Heart left ventricle (tissue), 16 donors: ENCODE data around the gene RIMS1. TPM values are rescaled to one million over a fixed set of nuclear protein-coding genes. Genes with fewer than 3 reads are reported as not detected.

Experiments
- ATAC-seq, 4 donors: fragments of 200-7000 bp; cut with Tn5 transposase; one replicate each; pipeline ENCODE4 v1.9.1; 2020 to 2022; ENCODE audit warnings: moderate library complexity in 4 of 4, mild to moderate bottlenecking in 3 of 4, moderate number of reproducible peaks in 1 of 4
- DNase-seq, 5 donors: peaks; one replicate each; pipeline ENCODE4 v3.0.0-alpha.2; 2020
- H3K27ac ChIP-seq, 12 donors: fragments of 200-600 bp; sonication (generic) in 4 of 12; one replicate each; pipeline versions ENCODE4 v1.5.0 to v1.8.0; 2016 to 2022; ENCODE audit warnings: mild to moderate bottlenecking in 2 of 12
- H3K27me3 ChIP-seq, 9 donors: fragments of 200-600 bp; sonication (generic) in 2 of 9; one replicate each; pipeline versions ENCODE4 v1.5.1 to v1.8.0; 2016 to 2022; ENCODE audit warnings: mild to moderate bottlenecking in 3 of 9
- H3K36me3 ChIP-seq, 9 donors: fragments of 200-600 bp; sonication (generic) in 2 of 9; one replicate each; pipeline versions ENCODE4 v1.5.0 to v1.8.0; 2018 to 2022; ENCODE audit warnings: mild to moderate bottlenecking in 2 of 9
- H3K4me1 ChIP-seq, 12 donors: fragments of 200-600 bp; sonication (generic) in 4 of 12; one replicate each; pipeline versions ENCODE4 v1.5.0 to v1.8.0; 2016 to 2022; ENCODE audit warnings: mild to moderate bottlenecking in 3 of 12
- H3K4me3 ChIP-seq, 12 donors: fragments of 200-600 bp; sonication (generic) in 4 of 12; one replicate each; pipeline versions ENCODE4 v1.5.0 to v1.8.0; 2017 to 2022; ENCODE audit warnings: mild to moderate bottlenecking in 9 of 12, moderate library complexity in 4 of 12
- H3K9me3 ChIP-seq, 12 donors: fragments of 200-600 bp; sonication (generic) in 4 of 12; one replicate each; pipeline versions ENCODE4 v1.5.0 to v1.8.0; 2016 to 2022; ENCODE audit warnings: mild to moderate bottlenecking in 1 of 12
- CTCF ChIP-seq, 12 donors: fragments of 200-600 bp; sonication (generic) in 4 of 12; IDR thresholded peaks; one replicate each; pipeline versions ENCODE4 v1.5.0 to v1.8.0; 2018 to 2022; ENCODE audit warnings: antibody characterized with exemption in 12 of 12, mild to moderate bottlenecking in 5 of 12
- POLR2A ChIP-seq, 2 donors: fragments of 450-650 bp; IDR thresholded peaks; one replicate each; pipeline ENCODE4 v1.6.1; 2017; ENCODE audit warnings: antibody characterized with exemption in 2 of 2, mild to moderate bottlenecking in 2 of 2, moderate library complexity in 2 of 2
- WGBS, 4 donors: extraction: QIAGEN DNeasy Blood & Tissue Kit in 2 of 4; methylation state at CpG; one replicate each; pipeline versions ENCODE4 v1.1.5 to v1.1.7; 2013 to 2018; 5-methylcytosine and 5-hydroxymethylcytosine counted together
- intact Hi-C, 10 donors: fragments of 100-400 bp; cut with DNase I; formaldehyde crosslinking; loops; one replicate each; pipeline versions ENCODE4 v1.11.1 to v1.14.2; 2022
- polyA plus RNA-seq, 2 donors: library from polyadenylated mRNA; stranded (reverse); fragments of 200-250 nt; gene quantifications; one replicate each; pipeline ENCODE4 v1.2.3, GENCODE V29; 2013
- total RNA-seq, 9 donors: library from RNA; depleted of rRNA in 2 of 9; stranded (reverse); fragments of >200 nt in 2 of 9; fragmentation: NEBNext Ultra II Directional in 3 of 9; extraction: Animal tissue kit (Norgen Biotek cat#: 25700) in 3 of 9; gene quantifications; one replicate each; pipeline versions ENCODE4 v1.1.0 to v1.2.4, GENCODE V29; 2016 to 2023
- donor health status: ischemic (EF 13 %, LVEDD 7.1; RV severe dilation, severe dysfunction).
- donor health status: healthy with polysubstance abuse.
- donor health status: DM: no; HTN: yes; CAD: no.
- donor health status: DM: no; HTN: no; CAD: no.
- donor health status: ischemic (EF 25% LVEDD 6.9; RV normal size, moderate dysfunction).
- donor health status: ischemic (EF 25% LVEDD 5.7; RV mildly dilated, moderate dysfunction).
- donor health status: healthy.
- donor health status: DM: yes; HTN: yes; CAD: no.
- donor health status: ischemic (EF 35%, LVEDD 5.7; RV mildly dilated, moderate dysfunction).
- donor health status: nonischemic (EF 11% LVEDD 7.7; RV severe dilation, severe dysfunction).
- donor health status: DM: yes; HTN: yes; CAD: no.
- donor health status: PGD.
- donor health status: ischemic (EF 29% LVEDD 5.4; RV normal size, mild dysfunction).
- donor health status: nonischemic (EF 23%, LVEDD 6.1; RV moderate dilation, normal function).

Gene RIMS1
- total and polyA plus RNA-seq, 11 donors: 0.11 to 3.2 (median 1.1) TPM; not detected in 4

- H3K4me1 ChIP-seq: no peaks in the 10 kb centered on the region
- 83 to 89% (median 88%) methylated on average over 1 of the region's 1 CpG for WGBS, 4 donors
- H3K27ac ChIP-seq: no peak overlapping the region
- TF ChIP-seq CTCF (IDR thresholded peaks at IDR 0.05) (no peak), POLR2A (IDR thresholded peaks at IDR 0.05) (no peak)
- no peak for DNase-seq
- no peak overlapping the region for H3K4me3 ChIP-seq
- no peak for ATAC-seq
- no peaks in the 10 kb centered on the region for H3K36me3 ChIP-seq
- H3K27me3 ChIP-seq: peaks cover 0 to 5% (median 0%) of the 10 kb centered on the region in 9 donors
- intact Hi-C loops: no loop called here
- H3K9me3 ChIP-seq: peaks cover 0 to 5% (median 0%) of the 10 kb centered on the region in 12 donors
These were observed 535.8 kb downstream of the RIMS1 start for GRCh38 chr6:72422171-72422570.

GRCh38 chr6:72424476-72424875 lies 538.1 kb downstream of the RIMS1 start:
- ATAC-seq: no peak
- TF ChIP-seq POLR2A (IDR thresholded peaks at IDR 0.05) (no peak), CTCF (IDR thresholded peaks at IDR 0.05) (no peak)
- Histone ChIP-seq H3K9me3 (peaks cover 0 to 5% (median 0%) of the 10 kb centered on the region in 12 donors), H3K27ac (no peak overlapping the region), H3K4me1 (no peaks in the 10 kb centered on the region), H3K4me3 (no peak overlapping the region), H3K36me3 (no peaks in the 10 kb centered on the region), H3K27me3 (no peaks in the 10 kb centered on the region)
- DNase-seq: no peak
- intact Hi-C loops: no loop called here
- WGBS, 4 donors: 65 to 77% (median 73%) methylated on average over 1 of the region's 1 CpG

GRCh38 chr6:72425003-72425681 lies 538.8 kb downstream of the RIMS1 start:
- Histone ChIP-seq H3K9me3 (peaks cover 0 to 5% (median 0%) of the 10 kb centered on the region in 12 donors), H3K4me3 (no peak overlapping the region), H3K36me3 (no peaks in the 10 kb centered on the region), H3K4me1 (no peaks in the 10 kb centered on the region), H3K27me3 (no peaks in the 10 kb centered on the region), H3K27ac (no peak overlapping the region)
- intact Hi-C loops: no loop called here
- TF ChIP-seq POLR2A (IDR thresholded peaks at IDR 0.05): no peak
- no peak for TF ChIP-seq CTCF (IDR thresholded peaks at IDR 0.05)
- 60 to 67% (median 65%) methylated on average over 4 of the region's 4 CpGs for WGBS, 4 donors
- no peak for ATAC-seq
- DNase-seq: no peak

- no peaks in the 10 kb centered on the region for H3K9me3 ChIP-seq
- intact Hi-C loops: no loop called here
- DNase-seq (no peak), ATAC-seq (no peak)
- WGBS, 4 donors: 90 to 98% (median 96%) methylated on average over 1 of the region's 1 CpG
- H3K4me3 ChIP-seq: no peak overlapping the region
- H3K4me1 ChIP-seq: no peaks in the 10 kb centered on the region
- H3K27ac ChIP-seq: no peak overlapping the region
- TF ChIP-seq CTCF (IDR thresholded peaks at IDR 0.05) (no peak), POLR2A (IDR thresholded peaks at IDR 0.05) (no peak)
- H3K27me3 ChIP-seq: no peaks in the 10 kb centered on the region
- no peaks in the 10 kb centered on the region for H3K36me3 ChIP-seq
These were observed 554.3 kb downstream of the RIMS1 start for GRCh38 chr6:72440611-72441010.
